RPMI8226 (cell line): Measurements from ENCODE around the gene RAD51B.

ENCODE experiments used
- DNase-seq: peaks from one replicate; pipeline ENCODE4 v3.0.0-alpha.2; 2015

Gene RAD51B

DNA sequence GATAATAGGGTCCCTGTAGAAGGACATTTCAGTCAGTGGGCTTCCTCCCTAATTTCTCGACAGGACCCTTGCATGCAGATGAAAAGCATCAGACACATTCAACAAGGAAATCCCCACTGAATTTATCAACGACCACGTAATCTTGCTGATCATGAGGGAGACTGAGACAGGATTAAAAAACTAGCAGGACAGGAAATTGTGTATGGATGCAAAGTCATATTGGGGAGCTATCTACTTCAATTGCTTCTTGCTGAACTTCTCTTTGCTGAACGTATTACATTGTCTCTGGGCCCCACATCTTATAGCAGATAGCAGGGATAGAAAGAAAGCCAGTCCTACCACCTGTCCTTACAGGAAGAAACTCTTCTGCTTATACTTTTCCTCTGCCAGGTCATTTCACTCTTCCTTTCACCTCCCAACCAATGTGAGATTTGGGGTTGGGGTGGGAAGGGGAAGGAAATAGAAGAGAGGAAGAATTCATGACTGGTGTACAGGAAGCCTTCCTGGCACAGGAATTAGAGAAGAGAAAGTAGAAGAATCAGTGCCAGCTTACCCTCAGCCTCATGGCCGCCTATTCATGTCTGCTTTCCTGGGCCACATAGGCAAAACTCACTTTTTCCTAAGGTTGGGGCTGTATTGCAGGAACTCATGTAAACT lies 640.0 kb downstream of the RAD51B start:
- DNase-seq, result no peak

- DNase-seq, result no peak
These were observed 641.0 kb downstream of the RAD51B start for GRCh38 chr14:68460541-68460940.

- DNase-seq, result no peak
These were observed 641.5 kb downstream of the RAD51B start for GRCh38 chr14:68461086-68461485.

- no peak for DNase-seq
These were observed 643.1 kb downstream of the RAD51B start for GRCh38 chr14:68462683-68463082.

GRCh38 chr14:68463299-68463698 lies 643.7 kb downstream of the RAD51B start:
- DNase-seq, result no peak

- DNase-seq, result no peak
These were observed 644.3 kb downstream of the RAD51B start for GRCh38 chr14:68463705-68464374.

DNA sequence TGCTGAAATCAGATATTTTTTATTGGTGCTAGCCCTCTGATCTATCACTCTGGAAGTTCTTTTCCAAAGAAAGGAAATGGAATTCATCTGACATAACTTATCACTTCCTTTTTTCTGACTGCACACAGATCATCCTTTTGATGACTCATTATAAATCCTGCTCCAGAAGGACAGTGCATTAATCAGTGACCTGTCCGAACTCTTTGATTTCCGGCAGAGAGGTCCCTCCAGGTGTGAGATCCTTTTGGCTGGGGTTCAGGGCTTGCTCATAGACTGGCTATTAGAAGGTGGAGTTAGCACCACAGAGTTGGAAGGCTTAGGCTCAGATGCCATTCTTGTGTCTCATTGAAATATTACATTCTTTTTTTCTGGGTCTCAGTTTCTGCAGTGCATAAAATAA lies 645.1 kb downstream of the RAD51B start:
- no peak for DNase-seq

DNA sequence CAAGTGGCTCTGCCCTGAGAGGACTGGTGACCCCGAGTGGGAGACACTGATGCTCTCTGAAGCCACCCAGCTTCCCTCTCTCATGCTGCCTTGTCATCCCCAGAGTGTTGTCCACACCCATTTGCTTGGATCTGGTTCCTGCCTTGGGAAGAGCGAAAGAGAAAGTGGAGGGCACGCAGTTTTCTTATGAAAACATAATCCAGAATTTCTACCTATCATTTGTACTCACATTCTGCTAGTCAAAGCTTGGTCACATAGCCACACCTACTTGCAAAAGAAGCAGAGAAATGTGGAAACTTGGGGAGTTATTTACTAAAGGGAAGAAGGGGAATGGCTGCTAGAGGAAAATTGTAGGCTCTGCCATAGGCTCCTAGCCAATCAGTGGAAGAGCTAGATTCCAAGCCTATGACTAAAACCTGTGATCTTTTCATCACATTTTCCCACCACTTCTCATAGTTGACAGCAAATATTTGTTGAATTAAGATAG lies 647.0 kb downstream of the RAD51B start:
- DNase-seq, result no peak

GRCh38 chr14:68467425-68467824 lies 647.8 kb downstream of the RAD51B start:
- DNase-seq, result no peak

GRCh38 chr14:68468437-68469207 lies 649.0 kb downstream of the RAD51B start:
- DNase-seq, result no peak

DNA sequence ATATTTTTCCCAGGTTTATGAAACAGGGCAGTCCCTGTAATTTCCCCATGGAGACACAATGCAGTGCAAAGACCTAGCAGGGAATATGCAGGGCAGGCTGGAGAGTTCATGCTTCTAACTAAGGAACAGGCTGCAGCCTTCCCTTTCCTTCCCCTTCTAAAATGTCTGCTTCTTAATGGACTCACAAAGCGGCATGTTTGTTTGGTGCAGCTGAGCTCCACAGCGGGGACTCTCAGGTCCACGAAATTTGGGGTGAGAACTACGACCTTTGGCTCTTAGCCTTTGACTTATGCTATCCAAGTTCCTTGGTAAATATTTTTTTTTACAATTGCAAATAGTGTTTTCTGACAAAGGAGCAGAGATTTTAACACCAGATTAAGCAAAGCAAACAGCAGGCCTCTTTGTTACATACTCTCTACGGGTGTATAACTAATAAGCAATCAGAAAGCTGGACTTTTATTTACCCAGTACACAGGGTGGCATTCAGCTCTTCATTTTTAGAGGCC lies 649.7 kb downstream of the RAD51B start:
- DNase-seq, result no peak

GRCh38 chr14:68470361-68470760 lies 650.8 kb downstream of the RAD51B start:
- DNase-seq, result no peak

GRCh38 chr14:68471029-68471963 lies 651.7 kb downstream of the RAD51B start:
- DNase-seq, result no peak

GRCh38 chr14:68471964-68472508 lies 652.5 kb downstream of the RAD51B start:
- DNase-seq, result no peak

GRCh38 chr14:68473069-68473468 lies 653.5 kb downstream of the RAD51B start:
- DNase-seq, result no peak

- DNase-seq, result no peak
These were observed 654.2 kb downstream of the RAD51B start for GRCh38 chr14:68473794-68474193.

- DNase-seq, result no peak
These were observed 655.2 kb downstream of the RAD51B start for GRCh38 chr14:68474741-68475140.

DNA sequence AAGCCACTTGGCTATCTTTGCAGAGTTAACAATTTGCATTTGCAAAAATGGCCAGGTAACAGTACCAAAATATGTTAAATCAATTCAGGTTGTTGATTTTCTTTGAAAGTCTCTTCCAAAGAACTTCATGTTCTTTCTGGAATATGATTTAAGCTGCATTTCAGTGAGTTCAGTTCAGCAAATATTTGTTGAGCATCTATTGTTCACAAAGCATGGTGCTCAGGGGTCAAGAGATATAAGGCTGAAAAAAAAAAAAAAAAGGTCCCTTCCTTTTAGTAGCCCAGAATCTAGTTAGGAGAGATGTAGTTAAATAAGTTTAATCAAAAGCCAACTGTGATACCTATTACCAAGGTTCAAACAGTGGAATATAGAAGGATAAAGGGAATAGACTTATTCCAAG lies 656.2 kb downstream of the RAD51B start:
- DNase-seq, result no peak

- no peak for DNase-seq
These were observed 656.9 kb downstream of the RAD51B start for GRCh38 chr14:68476212-68477109.

DNA sequence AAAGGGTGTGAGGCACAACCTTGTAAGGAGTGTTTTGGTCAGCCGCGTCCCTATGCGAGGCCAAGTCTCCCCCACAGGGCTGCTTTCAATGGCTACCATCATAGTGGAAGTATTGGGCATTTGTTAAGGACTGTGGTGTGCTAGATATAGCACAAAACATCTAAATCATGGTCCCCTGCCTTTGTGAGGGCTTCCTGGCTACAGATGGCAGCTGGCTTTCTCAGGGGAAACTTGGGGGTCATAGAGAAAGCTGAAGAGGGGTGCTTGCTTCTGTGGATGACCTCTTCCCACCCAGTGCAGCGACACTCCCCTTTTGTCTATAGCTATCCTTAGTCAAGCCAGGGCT lies 657.5 kb downstream of the RAD51B start:
- DNase-seq, result no peak

- no peak for DNase-seq
These were observed 658.0 kb downstream of the RAD51B start for GRCh38 chr14:68477461-68478085.
